ENCODE results near the gene CREG2.

- TF ChIP-seq POLR2A (IDR thresholded peaks at IDR 0.05): no peak
- no peak for TF ChIP-seq CTCF (IDR thresholded peaks at IDR 0.05 in 4 of 5, conservative IDR thresholded peaks at IDR 0.05 in 1 of 5)
Measured at GRCh38 chr2:101327863-101328394, 59.4 kb downstream of the CREG2 start.

Measured in gastrocnemius medialis (tissue), 4 donors.